Measurements from ENCODE around the gene USE1.
A peak's percentile ranks its signal among the peaks of the same experiment; 100 is the strongest.

- TF ChIP-seq CTCF (IDR thresholded peaks at IDR 0.05 in 2 of 3, conservative IDR thresholded peaks at IDR 0.05 in 1 of 3; ENCODE audit: borderline replicate concordance in 1 of 3, insufficient read depth in 1 of 3, low read depth in 2 of 3, low read length in 2 of 3) (peak in 1 of 3 experiments; percentile 21; a peak in 1 of 6 replicates), EZH2 (IDR thresholded peaks at IDR 0.05) (no peak), POLR2AphosphoS5 (IDR thresholded peaks at IDR 0.05; ENCODE audit: low read depth, low read length) (peak; percentile 13; the same call in 1 of the 2 replicates), ZNF274 (IDR thresholded peaks at IDR 0.05; ENCODE audit: low read depth, low read length) (no peak), EZH2phosphoT487 (IDR thresholded peaks at IDR 0.05; ENCODE audit: borderline replicate concordance) (no peak), POLR2A (IDR thresholded peaks at IDR 0.05; ENCODE audit: borderline replicate concordance, extremely low read depth, insufficient read depth, insufficient read length) (peak; percentile 29), CEBPB (IDR thresholded peaks at IDR 0.05; ENCODE audit: low read depth) (no peak), ATF3 (IDR thresholded peaks at IDR 0.05) (no peak), RAD21 (IDR thresholded peaks at IDR 0.05; ENCODE audit: low read depth) (no peak), JUND (IDR thresholded peaks at IDR 0.05) (no peak), SP1 (IDR thresholded peaks at IDR 0.05; ENCODE audit: low read depth) (no peak), SRF (IDR thresholded peaks at IDR 0.05; ENCODE audit: low read depth) (no peak), MAX (IDR thresholded peaks at IDR 0.05) (peak; percentile 72)
Observed at GRCh38 chr19:17235300-17235970, 20.3 kb downstream of the USE1 start.

Data from HCT116 (cell line).